Measurements from ENCODE around the gene WBP2. TPM values are rescaled to one million over a fixed set of nuclear protein-coding genes. Genes with fewer than 3 reads are reported as not detected.

Gene WBP2
- total RNA-seq, 2 donors from 2014 or later: 74.3 to 82.7 TPM

- WGBS, 2 experiments (ENCODE audit: insufficient coverage in 1 of 2, insufficient read length in 1 of 2): 89 to 91% methylated on average over 3 to 4 of the region's 4 CpGs
- peaks cover 35% of the 10 kb centered on the region for H3K36me3 ChIP-seq (ENCODE audit: control insufficient read depth, insufficient read depth, low read length)
- no peak overlapping the region for H3K9ac ChIP-seq (ENCODE audit: extremely low read depth, low read length, poor library complexity, severe bottlenecking)
- H3K36me3 Mint-ChIP-seq (ENCODE audit: low read depth): peaks cover 20% of the 10 kb centered on the region
- H3K4me3 ChIP-seq (ENCODE audit: low read length): no peak overlapping the region
- no peak for TF ChIP-seq CTCF (conservative IDR thresholded peaks at IDR 0.05)
- no peaks in the 10 kb centered on the region for H3K4me1 ChIP-seq (ENCODE audit: control insufficient read depth, insufficient read depth, low read length)
- H3K27ac ChIP-seq (ENCODE audit: low read depth, low read length): peak overlapping the region; percentile 32
- peak overlapping the region; percentile 18 for H3K27ac Mint-ChIP-seq
- no peaks in the 10 kb centered on the region for H3K9me3 Mint-ChIP-seq
- no peaks in the 10 kb centered on the region for H3K27me3 Mint-ChIP-seq (ENCODE audit: insufficient read depth)
- no peaks in the 10 kb centered on the region for H3K27me3 ChIP-seq (ENCODE audit: control insufficient read depth, insufficient read depth, low read length, poor library complexity, severe bottlenecking)
- no peak overlapping the region for H3K4me3 Mint-ChIP-seq
- no peaks in the 10 kb centered on the region for H3K4me1 Mint-ChIP-seq
- H3K9me3 ChIP-seq (ENCODE audit: control insufficient read depth, low read length): no peaks in the 10 kb centered on the region
- no peak for DNase-seq
Observed at GRCh38 chr17:75808549-75808904, 46.6 kb downstream of the WBP2 start.

- no peak overlapping the region for H3K27ac ChIP-seq (ENCODE audit: low read depth, low read length)
- H3K27me3 Mint-ChIP-seq (ENCODE audit: insufficient read depth): no peaks in the 10 kb centered on the region
Observed at GRCh38 chr17:75807861-75808260, 47.3 kb downstream of the WBP2 start.

GRCh38 chr17:75806822-75807500 lies 48.2 kb downstream of the WBP2 start:
- DNase-seq: peak; percentile 46
- H3K27ac ChIP-seq (ENCODE audit: low read depth, low read length): no peak overlapping the region
- H3K9me3 Mint-ChIP-seq: no peaks in the 10 kb centered on the region
- H3K27me3 Mint-ChIP-seq (ENCODE audit: insufficient read depth): no peaks in the 10 kb centered on the region
- no peaks in the 10 kb centered on the region for H3K4me1 ChIP-seq (ENCODE audit: control insufficient read depth, insufficient read depth, low read length)
- no peaks in the 10 kb centered on the region for H3K9me3 ChIP-seq (ENCODE audit: control insufficient read depth, low read length)
- no peak for TF ChIP-seq CTCF (conservative IDR thresholded peaks at IDR 0.05)
- peak overlapping the region; percentile 68 for H3K27ac Mint-ChIP-seq
- no peak overlapping the region for H3K9ac ChIP-seq (ENCODE audit: extremely low read depth, low read length, poor library complexity, severe bottlenecking)
- H3K27me3 ChIP-seq (ENCODE audit: control insufficient read depth, insufficient read depth, low read length, poor library complexity, severe bottlenecking): no peaks in the 10 kb centered on the region
- H3K36me3 ChIP-seq (ENCODE audit: control insufficient read depth, insufficient read depth, low read length): peaks cover 32% of the 10 kb centered on the region
- no peak overlapping the region for H3K4me3 Mint-ChIP-seq
- WGBS, 2 experiments (ENCODE audit: insufficient coverage in 1 of 2, insufficient read length in 1 of 2): 96% methylated on average over 4 of the region's 4 CpGs
- H3K36me3 Mint-ChIP-seq (ENCODE audit: low read depth): peaks cover 14% of the 10 kb centered on the region
- H3K4me1 Mint-ChIP-seq: no peaks in the 10 kb centered on the region
- no peak overlapping the region for H3K4me3 ChIP-seq (ENCODE audit: low read length)

More at GRCh38 chr17:75807861-75808260, 47.3 kb downstream of the WBP2 start:
- Histone ChIP-seq H3K36me3 (ENCODE audit: control insufficient read depth, insufficient read depth, low read length) (peaks cover 33% of the 10 kb centered on the region), H3K9ac (ENCODE audit: extremely low read depth, low read length, poor library complexity, severe bottlenecking) (no peak overlapping the region), H3K27me3 (ENCODE audit: control insufficient read depth, insufficient read depth, low read length, poor library complexity, severe bottlenecking) (no peaks in the 10 kb centered on the region), H3K4me1 (ENCODE audit: control insufficient read depth, insufficient read depth, low read length) (no peaks in the 10 kb centered on the region), H3K4me3 (ENCODE audit: low read length) (no peak overlapping the region), H3K9me3 (ENCODE audit: control insufficient read depth, low read length) (no peaks in the 10 kb centered on the region)
- Mint-ChIP-seq H3K27ac (no peak overlapping the region), H3K4me1 (no peaks in the 10 kb centered on the region), H3K9me3 (no peaks in the 10 kb centered on the region), H3K4me3 (no peak overlapping the region), H3K36me3 (ENCODE audit: low read depth) (peaks cover 17% of the 10 kb centered on the region)
- WGBS, 2 experiments (ENCODE audit: insufficient coverage in 1 of 2, insufficient read length in 1 of 2): 83 to 98% methylated on average over 1 to 3 of the region's 3 CpGs
- TF ChIP-seq CTCF (conservative IDR thresholded peaks at IDR 0.05): no peak
- no peak for DNase-seq
